ENCODE measurements around the gene REC114.

The REC114 gene

GRCh38 chr15:73599934-73600333, 157.0 kb downstream of the REC114 start:
- no peak for TF ChIP-seq Cebpa-rat (IDR thresholded peaks at IDR 0.05)
- Histone ChIP-seq H3K4me2 (peak overlapping the region in 3 of 11 experiments; percentile 6 to 18 (median 13); a peak in 1 of 22 replicates), H3K36me3 (peaks cover 9 to 62% (median 29%) of the 10 kb centered on the region in 11 experiments; a peak in 21 of 22 replicates), H4K20me1 (peaks cover 95 to 100% (median 98%) of the 10 kb centered on the region in 11 experiments), H3K9ac (no peak overlapping the region), H3K27ac (no peak overlapping the region), H3K4me3 (no peak overlapping the region), H3K9me3 (replicated peaks in 1 of 11) (no peaks in the 10 kb centered on the region), H3K27me3 (no peaks in the 10 kb centered on the region), H3K4me1 (peaks cover 19 to 88% (median 32%) of the 10 kb centered on the region in 10 experiments)

GRCh38 chr15:73600413-73601335, 157.7 kb downstream of the REC114 start:
- Histone ChIP-seq H3K27me3 (no peaks in the 10 kb centered on the region), H3K27ac (no peak overlapping the region), H3K4me3 (no peak overlapping the region), H3K36me3 (peaks cover 6 to 58% (median 32%) of the 10 kb centered on the region in 11 experiments), H3K4me2 (peak overlapping the region in 3 of 11 experiments; percentile 13 to 62 (median 33); a peak in 5 of 22 replicates), H3K9me3 (replicated peaks in 1 of 11) (no peaks in the 10 kb centered on the region; a peak in 1 of 22 replicates), H3K4me1 (peaks cover 19 to 82% (median 32%) of the 10 kb centered on the region in 10 experiments), H4K20me1 (peaks cover 95 to 100% (median 98%) of the 10 kb centered on the region in 11 experiments), H3K9ac (no peak overlapping the region)
- TF ChIP-seq Cebpa-rat (IDR thresholded peaks at IDR 0.05): no peak

GRCh38 chr15:73601451-73602445, 158.8 kb downstream of the REC114 start:
- Histone ChIP-seq H3K4me1 (peaks cover 19 to 72% (median 32%) of the 10 kb centered on the region in 10 experiments), H3K36me3 (peaks cover 0 to 47% (median 31%) of the 10 kb centered on the region in 11 experiments; a peak in 21 of 22 replicates), H3K27ac (peak overlapping the region in 2 of 11 experiments; percentile 19 to 31; a peak in 2 of 22 replicates), H3K4me3 (no peak overlapping the region), H3K27me3 (no peaks in the 10 kb centered on the region), H4K20me1 (peaks cover 95 to 100% (median 98%) of the 10 kb centered on the region in 11 experiments), H3K4me2 (peak overlapping the region; percentile 31 to 62 (median 43); a peak in 21 of 22 replicates), H3K9me3 (replicated peaks in 1 of 11) (peaks cover 0 to 6% (median 0%) of the 10 kb centered on the region in 11 experiments; a peak in 2 of 22 replicates), H3K9ac (no peak overlapping the region)
- no peak for TF ChIP-seq Cebpa-rat (IDR thresholded peaks at IDR 0.05)

DNA sequence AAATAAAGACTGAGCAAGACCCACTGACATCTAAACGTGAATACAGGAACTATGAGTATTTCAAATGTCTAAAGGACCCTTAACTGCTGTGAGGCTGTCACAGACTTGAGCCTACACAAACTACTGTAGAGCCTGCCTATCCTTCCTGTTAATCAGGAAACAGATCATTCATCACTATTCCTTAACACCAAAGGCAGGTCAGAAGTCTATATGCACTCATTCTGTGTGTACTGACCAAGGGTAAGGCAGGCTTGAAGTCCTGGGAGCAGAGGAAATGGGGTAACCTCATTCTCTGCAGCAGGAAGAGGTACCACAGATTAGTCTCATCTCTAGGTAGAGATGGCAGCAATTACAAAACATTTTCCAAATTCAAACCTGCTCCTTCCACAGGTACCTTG, 159.5 kb downstream of the REC114 start:
- H4K20me1 ChIP-seq: peaks cover 95 to 100% (median 98%) of the 10 kb centered on the region in 11 experiments

GRCh38 chr15:73602992-73603391, 160.0 kb downstream of the REC114 start:
- no peak for TF ChIP-seq Cebpa-rat (IDR thresholded peaks at IDR 0.05)

More for the DNA sequence above, 159.5 kb downstream of the REC114 start:
- H3K9ac ChIP-seq: no peak overlapping the region
- no peaks in the 10 kb centered on the region for H3K27me3 ChIP-seq
- H3K36me3 ChIP-seq: peaks cover 0 to 41% (median 24%) of the 10 kb centered on the region in 11 experiments; a peak in 16 of 22 replicates
- no peak for TF ChIP-seq Cebpa-rat (IDR thresholded peaks at IDR 0.05)
- H3K9me3 ChIP-seq (replicated peaks in 1 of 11): peaks cover 0 to 8% (median 0%) of the 10 kb centered on the region in 11 experiments; a peak in 3 of 22 replicates
- peak overlapping the region in 1 of 11 experiments; percentile 31; a peak in 3 of 22 replicates for H3K27ac ChIP-seq
- no peak overlapping the region for H3K4me3 ChIP-seq
- peak overlapping the region; percentile 31 to 62 (median 43) for H3K4me2 ChIP-seq
- H3K4me1 ChIP-seq: peaks cover 21 to 72% (median 38%) of the 10 kb centered on the region in 10 experiments

DNA sequence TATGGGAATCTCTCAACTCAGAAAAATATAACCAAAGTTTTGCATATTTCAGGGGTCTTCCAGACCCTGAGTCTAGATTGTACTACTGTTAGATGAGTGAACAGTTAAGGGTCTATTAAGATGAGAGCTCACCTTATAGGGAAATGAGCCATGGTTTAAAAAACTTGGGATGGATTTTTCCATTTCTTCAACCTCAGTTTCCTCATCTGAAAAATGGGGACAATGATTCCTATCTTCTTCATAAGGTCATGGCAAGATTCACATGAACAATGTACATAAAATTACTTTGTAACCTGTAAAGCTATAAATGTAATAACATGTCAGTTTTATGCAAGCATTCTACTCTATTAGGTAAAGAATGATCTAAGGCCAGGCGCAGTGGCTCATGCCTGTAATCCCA, 161.5 kb downstream of the REC114 start:
- no peak for TF ChIP-seq Cebpa-rat (IDR thresholded peaks at IDR 0.05)
- no peak overlapping the region for H3K4me2 ChIP-seq

More at GRCh38 chr15:73602992-73603391, 160.0 kb downstream of the REC114 start:
- H3K9me3 ChIP-seq (replicated peaks in 1 of 11): peaks cover 0 to 8% (median 0%) of the 10 kb centered on the region in 11 experiments; a peak in 3 of 22 replicates
- peaks cover 0 to 41% (median 19%) of the 10 kb centered on the region in 11 experiments; a peak in 14 of 22 replicates for H3K36me3 ChIP-seq
- no peak overlapping the region; a peak in 1 of 22 replicates for H3K9ac ChIP-seq
- peaks cover 27 to 72% (median 44%) of the 10 kb centered on the region in 10 experiments for H3K4me1 ChIP-seq
- no peak overlapping the region for H3K27ac ChIP-seq
- no peak overlapping the region for H3K4me3 ChIP-seq
- peak overlapping the region; percentile 31 to 62 (median 43); a peak in 21 of 22 replicates for H3K4me2 ChIP-seq
- no peaks in the 10 kb centered on the region for H3K27me3 ChIP-seq
- H4K20me1 ChIP-seq: peaks cover 95 to 100% (median 98%) of the 10 kb centered on the region in 11 experiments

GRCh38 chr15:73605759-73606436, 162.9 kb downstream of the REC114 start:
- peaks cover 36 to 82% (median 53%) of the 10 kb centered on the region in 10 experiments for H3K4me1 ChIP-seq

More for the DNA sequence above, 161.5 kb downstream of the REC114 start:
- peaks cover 0 to 8% (median 0%) of the 10 kb centered on the region in 11 experiments; a peak in 3 of 22 replicates for H3K9me3 ChIP-seq (replicated peaks in 1 of 11)
- peaks cover 30 to 83% (median 55%) of the 10 kb centered on the region in 10 experiments for H3K4me1 ChIP-seq
- H3K9ac ChIP-seq: no peak overlapping the region
- no peaks in the 10 kb centered on the region for H3K27me3 ChIP-seq
- no peak overlapping the region for H3K27ac ChIP-seq
- peaks cover 95 to 100% (median 99%) of the 10 kb centered on the region in 11 experiments for H4K20me1 ChIP-seq
- peaks cover 0 to 42% (median 20%) of the 10 kb centered on the region in 11 experiments; a peak in 14 of 22 replicates for H3K36me3 ChIP-seq
- H3K4me3 ChIP-seq: no peak overlapping the region

More at GRCh38 chr15:73605759-73606436, 162.9 kb downstream of the REC114 start:
- TF ChIP-seq Cebpa-rat (IDR thresholded peaks at IDR 0.05): no peak
- Histone ChIP-seq H3K9ac (no peak overlapping the region), H3K27me3 (no peaks in the 10 kb centered on the region), H3K36me3 (peaks cover 0 to 51% (median 20%) of the 10 kb centered on the region in 11 experiments; a peak in 14 of 22 replicates), H3K9me3 (replicated peaks in 1 of 11) (peaks cover 0 to 8% (median 0%) of the 10 kb centered on the region in 11 experiments; a peak in 3 of 22 replicates), H3K4me2 (no peak overlapping the region), H4K20me1 (peaks cover 95 to 100% (median 100%) of the 10 kb centered on the region in 11 experiments), H3K4me3 (no peak overlapping the region), H3K27ac (no peak overlapping the region)
